NCI-H510A (cell line): ENCODE results near the gene DHX8.
"Not testable (repeated sequence)": the region's sequence is repeated elsewhere in the genome, so short reads cannot be mapped to it uniquely, and the experiment has no call there.

Experiments used
- DNase-seq: peaks from one replicate; lab custom pipeline; 2025; lab: John Stamatoyannopoulos, UW

Gene DHX8

GRCh38 chr17:43483674-43484551 lies at the start of gene DHX8:
Gene DHX8, plus strand, starts transcription at chr17:43483975. Its CDS starts 63 bp downstream, at chr17:43484038.
- peak; percentile 96 for DNase-seq

DNA sequence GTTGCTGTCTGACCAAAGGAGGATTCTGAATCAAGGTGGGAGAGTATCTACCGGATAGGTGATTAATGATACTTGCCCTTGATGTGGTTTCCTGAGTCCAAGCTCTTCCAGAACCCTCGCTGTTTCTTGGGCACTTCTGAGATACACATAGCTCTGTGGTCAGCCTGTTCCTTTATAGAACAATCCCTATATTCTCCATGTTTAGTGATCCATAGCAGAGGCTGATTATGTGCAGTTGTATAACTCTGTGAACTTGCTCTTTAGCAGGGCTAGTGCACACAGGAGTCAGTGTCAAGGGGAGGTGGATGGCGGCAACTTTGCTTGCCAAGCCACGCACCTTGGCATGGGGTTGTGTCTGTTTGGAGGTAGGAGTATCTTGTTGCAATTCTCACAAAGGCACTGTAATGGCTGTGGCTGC lies 48.9 kb upstream of the DHX8 start:
- DNase-seq, result no peak

DNA sequence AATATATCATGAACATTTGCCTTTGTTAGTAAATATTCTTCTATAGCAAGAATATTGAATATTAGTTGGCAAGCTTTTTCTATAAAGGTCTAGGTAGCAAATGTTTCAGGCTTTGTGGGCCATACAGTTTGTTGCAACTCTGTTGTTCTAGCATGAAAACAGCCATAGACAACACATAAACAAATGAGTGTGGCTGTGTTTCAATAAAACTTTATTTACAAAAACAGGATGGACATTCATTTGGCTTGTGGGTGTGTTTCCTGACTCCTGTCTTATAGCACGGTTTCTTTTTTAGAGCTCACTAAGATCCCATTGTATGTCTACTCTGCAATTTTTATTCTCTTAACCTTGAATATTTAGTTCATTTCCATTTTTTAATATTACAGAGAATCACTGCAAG lies 46.0 kb upstream of the DHX8 start:
- no peak for DNase-seq

GRCh38 chr17:43438626-43439025 lies 45.1 kb upstream of the DHX8 start:
- DNase-seq, result no peak

GRCh38 chr17:43439041-43439440 lies 44.7 kb upstream of the DHX8 start:
- DNase-seq, result no peak

- DNase-seq, result no peak
Observed at GRCh38 chr17:43442711-43443110, 41.1 kb upstream of the DHX8 start.

- no peak for DNase-seq
Observed at GRCh38 chr17:43443381-43443780, 40.4 kb upstream of the DHX8 start.

- DNase-seq, result no peak
Observed at GRCh38 chr17:43444223-43445008, 39.4 kb upstream of the DHX8 start.

GRCh38 chr17:43445009-43445589 lies 38.7 kb upstream of the DHX8 start:
- DNase-seq, result no peak

GRCh38 chr17:43446773-43447172 lies 37.0 kb upstream of the DHX8 start:
- DNase-seq, result no peak

GRCh38 chr17:43448720-43449469 lies 34.9 kb upstream of the DHX8 start:
- DNase-seq, result no peak

DNA sequence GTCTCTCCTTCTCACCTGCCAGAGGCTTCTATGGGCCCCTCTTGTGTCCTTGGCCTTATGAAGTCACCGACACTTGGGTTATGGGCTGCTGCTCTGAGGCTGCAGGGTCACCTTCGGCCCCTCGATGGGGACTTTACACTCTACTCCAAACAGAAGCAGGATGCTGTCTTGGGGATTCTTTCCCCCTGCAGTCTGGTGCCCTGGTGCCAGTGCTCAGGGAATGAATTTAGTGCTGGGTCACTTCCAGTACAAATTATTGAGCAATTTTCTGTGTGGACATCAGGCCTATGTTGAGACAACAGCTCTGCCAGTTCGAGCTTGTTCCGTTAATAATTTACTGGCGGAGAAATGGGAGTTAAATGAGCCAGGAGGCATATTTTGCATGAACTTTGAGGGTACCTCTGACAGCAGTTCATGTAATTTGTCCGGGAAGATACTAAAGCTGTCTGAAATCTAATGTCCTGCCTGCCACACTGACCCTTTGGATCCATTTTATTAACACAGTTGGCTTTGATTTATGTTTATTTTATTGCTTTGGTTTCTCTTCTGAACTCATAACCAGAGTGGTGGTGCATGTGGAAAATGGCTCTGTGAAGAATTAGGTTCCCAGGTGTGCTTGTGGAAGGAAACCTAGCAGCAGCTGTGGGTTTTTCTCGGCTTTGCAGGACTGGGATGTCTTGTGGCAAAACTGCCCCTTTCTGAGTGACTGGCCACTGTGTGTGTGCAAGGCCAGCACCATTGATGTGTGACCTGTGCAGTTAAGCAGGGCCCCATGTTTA lies 34.1 kb upstream of the DHX8 start:
- DNase-seq, result no peak

DNA sequence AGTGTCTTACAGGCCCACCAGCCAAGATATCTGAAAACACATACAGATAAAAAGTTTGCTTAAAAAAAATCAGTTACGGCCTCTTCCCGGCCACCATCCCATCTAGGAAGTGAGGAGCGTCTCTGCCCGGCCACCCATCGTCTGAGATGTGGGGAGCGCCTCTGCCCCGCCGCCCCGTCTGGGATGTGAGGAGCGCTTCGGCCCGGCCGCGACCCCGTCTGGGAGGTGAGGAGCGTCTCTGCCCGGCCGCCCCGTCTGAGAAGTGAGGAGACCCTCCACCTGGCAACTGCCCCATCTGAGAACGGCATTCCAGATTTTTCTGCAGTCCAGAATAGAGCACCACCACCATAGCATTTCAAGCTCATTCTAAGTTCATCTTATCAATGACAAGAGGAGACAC lies 33.0 kb upstream of the DHX8 start:
- DNase-seq, result not testable (repeated sequence)

DNA sequence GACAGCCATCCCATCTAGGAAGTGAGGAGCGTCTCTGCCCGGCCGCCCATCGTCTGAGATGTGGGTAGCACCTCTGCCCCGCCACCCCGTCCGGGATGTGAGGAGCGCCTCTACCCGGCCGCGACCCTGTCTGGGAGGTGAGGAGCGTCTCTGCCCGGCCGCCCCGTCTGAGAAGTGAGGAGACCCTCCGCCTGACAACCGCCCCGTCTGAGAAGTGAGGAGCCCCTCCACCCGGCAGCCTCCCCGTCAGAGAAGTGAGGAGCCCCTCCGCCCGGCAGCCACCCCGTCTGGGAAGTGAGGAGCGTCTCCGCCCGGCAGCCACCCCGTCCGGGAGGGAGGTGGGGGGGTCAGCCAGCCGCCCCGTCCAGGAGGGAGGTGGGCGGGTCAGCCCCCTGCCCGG lies 32.0 kb upstream of the DHX8 start:
- not testable (repeated sequence) for DNase-seq

- DNase-seq, result no peak
Observed at GRCh38 chr17:43453331-43453812, 30.4 kb upstream of the DHX8 start.

GRCh38 chr17:43454868-43455267 lies 28.9 kb upstream of the DHX8 start:
- DNase-seq, result no peak

GRCh38 chr17:43456029-43456428 lies 27.7 kb upstream of the DHX8 start:
- no peak for DNase-seq

DNA sequence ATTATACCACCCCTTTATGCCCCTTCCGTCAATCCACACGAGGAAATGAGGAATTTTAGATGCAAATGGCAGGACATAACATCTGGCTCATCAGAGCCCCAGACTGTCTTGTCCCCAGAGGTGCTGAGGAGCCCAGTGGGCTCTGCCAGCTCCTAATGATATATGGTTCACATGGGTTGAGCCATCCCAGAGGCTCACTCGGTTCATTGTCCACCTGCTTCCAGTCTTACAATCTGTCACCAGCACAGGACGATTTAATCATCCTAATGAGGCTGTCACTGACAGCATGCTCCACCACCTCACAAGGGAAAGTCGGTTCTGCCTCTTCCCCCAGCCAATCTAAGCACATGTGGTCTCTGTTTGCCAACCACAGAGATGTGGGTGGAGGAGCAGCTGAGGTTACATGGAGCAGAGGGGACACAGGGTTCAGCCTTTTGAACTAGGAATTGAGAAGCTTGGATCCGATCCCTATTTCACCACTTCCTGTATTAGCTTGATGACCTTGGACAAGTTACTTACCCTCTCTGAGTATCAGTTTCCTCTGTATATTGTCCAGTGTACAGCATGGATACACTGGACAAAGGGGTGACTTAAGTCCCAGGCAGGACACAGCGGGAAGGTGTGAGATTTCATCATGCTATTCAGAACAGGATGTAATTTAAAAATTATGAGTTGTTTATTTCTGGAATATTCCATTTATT lies 27.0 kb upstream of the DHX8 start:
- no peak for DNase-seq

DNA sequence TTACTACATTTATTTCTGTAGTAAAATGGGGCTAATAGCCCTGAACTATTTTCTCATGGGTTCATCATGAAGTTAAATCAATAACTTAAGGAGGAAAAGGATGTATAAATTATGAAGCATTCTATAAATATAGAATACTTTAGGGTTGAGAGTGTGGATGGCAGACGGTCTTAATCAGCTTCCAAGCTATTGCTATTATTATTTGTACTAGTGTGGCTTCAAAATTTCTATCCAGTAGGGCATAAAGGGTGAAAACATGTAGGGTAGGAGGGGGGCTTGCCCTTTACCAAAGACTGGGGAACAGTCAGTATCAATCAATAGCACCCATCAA lies 26.4 kb upstream of the DHX8 start:
- no peak for DNase-seq

DNA sequence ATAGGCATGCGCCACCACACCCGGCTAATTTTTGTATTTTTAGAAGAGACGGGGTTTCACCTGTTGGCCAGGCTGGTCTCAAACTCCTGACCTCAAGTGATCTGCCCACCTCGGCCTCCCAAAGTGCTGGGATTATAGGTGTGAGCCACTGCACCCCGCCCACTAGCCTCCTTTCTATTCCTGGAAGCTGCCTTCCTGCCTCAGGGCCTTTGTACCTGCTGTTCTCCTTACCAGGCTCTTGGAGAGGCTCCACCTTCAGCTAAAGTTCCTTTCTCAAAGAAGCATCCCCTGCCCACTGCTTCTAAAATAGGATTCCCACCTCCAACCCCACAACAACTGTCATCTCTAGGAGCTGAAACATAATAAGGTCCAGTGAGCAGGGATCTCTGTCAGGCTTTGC lies 23.9 kb upstream of the DHX8 start:
- DNase-seq, result not testable (repeated sequence)

DNA sequence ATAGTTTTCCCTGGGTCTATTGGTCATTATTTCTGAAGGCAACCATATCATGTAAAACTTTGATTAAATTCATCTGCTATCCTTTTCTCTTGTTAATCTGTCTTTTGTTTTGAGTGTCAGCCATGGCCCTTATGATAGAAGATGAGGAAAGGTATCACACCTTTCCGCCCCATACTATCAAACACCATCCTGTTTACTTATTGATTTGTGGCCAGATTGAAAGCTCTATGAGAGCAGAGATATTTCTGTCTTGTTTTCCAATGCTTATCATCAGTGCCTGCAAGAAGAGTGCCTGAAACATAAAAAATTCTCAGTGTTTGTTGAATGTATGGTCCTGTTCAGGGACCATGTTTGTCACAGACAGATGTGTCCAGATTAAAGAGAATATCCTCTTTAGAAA lies 22.6 kb upstream of the DHX8 start:
- DNase-seq, result no peak
